NCI-H1930 (cell line): Measurements from ENCODE around the gene STK24.

Experiments used
- DNase-seq, 2 experiments: peaks; one replicate each; lab custom pipeline; 2025; lab: John Stamatoyannopoulos, UW

STK24 gene

GRCh38 chr13:98532254-98532653, 44.7 kb downstream of the STK24 start:
- DNase-seq = no peak

- no peak for DNase-seq
These were observed 46.7 kb downstream of the STK24 start for GRCh38 chr13:98530217-98530616.

- no peak for DNase-seq
These were observed 47.7 kb downstream of the STK24 start for GRCh38 chr13:98529171-98529570.

- DNase-seq = no peak
These were observed 48.2 kb downstream of the STK24 start for GRCh38 chr13:98528663-98529064.

GRCh38 chr13:98527526-98527925, 49.4 kb downstream of the STK24 start:
- no peak for DNase-seq

- no peak for DNase-seq
These were observed 50.8 kb downstream of the STK24 start for GRCh38 chr13:98526182-98526512.

GRCh38 chr13:98525456-98526181, 51.3 kb downstream of the STK24 start:
- no peak for DNase-seq

GRCh38 chr13:98524793-98525192, 52.1 kb downstream of the STK24 start:
- no peak for DNase-seq

- DNase-seq = no peak
These were observed 52.5 kb downstream of the STK24 start for GRCh38 chr13:98524391-98524790.

GRCh38 chr13:98523455-98524102, 53.3 kb downstream of the STK24 start:
- no peak for DNase-seq

- DNase-seq = no peak
These were observed 54.5 kb downstream of the STK24 start for GRCh38 chr13:98522371-98522770.

- no peak for DNase-seq
These were observed 55.3 kb downstream of the STK24 start for GRCh38 chr13:98521461-98522247.

- DNase-seq = no peak
These were observed 56.0 kb downstream of the STK24 start for GRCh38 chr13:98520674-98521449.

- DNase-seq = no peak
These were observed 56.9 kb downstream of the STK24 start for GRCh38 chr13:98519976-98520375.

- DNase-seq = no peak
These were observed 59.2 kb downstream of the STK24 start for GRCh38 chr13:98517576-98518310.

GRCh38 chr13:98515818-98516465, 61.0 kb downstream of the STK24 start:
- no peak for DNase-seq

- DNase-seq = no peak
These were observed 62.6 kb downstream of the STK24 start for GRCh38 chr13:98514288-98514687.

- DNase-seq = no peak
These were observed 63.1 kb downstream of the STK24 start for GRCh38 chr13:98513837-98514236.

- DNase-seq = no peak
These were observed 63.9 kb downstream of the STK24 start for GRCh38 chr13:98512774-98513665.

GRCh38 chr13:98511435-98511834, 65.5 kb downstream of the STK24 start:
- no peak for DNase-seq
